Neural cell (in vitro differentiated cells): ENCODE measurements around the gene NEUROG3. TPM values are rescaled to one million over a fixed set of nuclear protein-coding genes. Genes with fewer than 3 reads are reported as not detected.

ENCODE experiments used
- H2AFZ ChIP-seq: fragments of 200-600, 300-800 bp; sonication (generic), shearing (Covaris generic); 2 replicates; pipeline ENCODE4 v1.6.0; 2014; ENCODE audit warnings: low read depth, mild to moderate bottlenecking, antibody characterized with exemption, low read length, moderate library complexity
- H3F3A ChIP-seq: fragments of 200-600 bp; shearing (Covaris generic); 2 replicates; pipeline ENCODE4 v1.6.1; 2016; ENCODE audit warnings: mild to moderate bottlenecking, moderate library complexity, mixed read lengths, antibody characterized with exemption, low read length; ENCODE audit not compliant: insufficient read depth, poor library complexity, severe bottlenecking
- H3K27ac ChIP-seq: fragments of 200-600, 300-800 bp; sonication (generic), shearing (Covaris generic); 2 replicates; pipeline ENCODE4 v1.5.1; 2014; ENCODE audit warnings: mild to moderate bottlenecking, low read length, moderate library complexity
- H3K27me3 ChIP-seq: fragments of 300-800, 200-600 bp; sonication (generic), shearing (Covaris generic); 2 replicates; pipeline ENCODE4 v1.6.0; 2014; ENCODE audit warnings: mild to moderate bottlenecking, low read depth, low read length, moderate library complexity; ENCODE audit not compliant: insufficient read depth
- H3K36me3 ChIP-seq: fragments of 300-800, 200-600 bp; sonication (generic), shearing (Covaris generic); 2 replicates; pipeline ENCODE4 v1.5.1; 2014; ENCODE audit warnings: mild to moderate bottlenecking, antibody characterized with exemption, low read length, moderate library complexity; ENCODE audit not compliant: insufficient read depth
- H3K4me2 ChIP-seq: fragments of 300-800, 200-600 bp; sonication (generic), shearing (Covaris generic); 2 replicates; pipeline ENCODE4 v1.6.0; 2014; ENCODE audit warnings: mild to moderate bottlenecking, low read length
- H3K4me3 ChIP-seq: fragments of 300-800, 200-600 bp; sonication (generic), shearing (Covaris generic); 2 replicates; pipeline ENCODE4 v1.5.1; 2014; ENCODE audit warnings: mild to moderate bottlenecking, low read length, moderate library complexity
- H3K79me2 ChIP-seq: fragments of 200-600 bp; shearing (Covaris generic); replicated peaks from 2 replicates; pipeline ENCODE4 v1.6.0; 2014; ENCODE audit warnings: mild to moderate bottlenecking, low read length, moderate library complexity; ENCODE audit not compliant: insufficient read depth
- H3K9ac ChIP-seq: fragments of 300-800, 200-600 bp; sonication (generic), shearing (Covaris generic); 2 replicates; pipeline ENCODE4 v1.6.1; 2016; ENCODE audit warnings: mild to moderate bottlenecking, low read length, mixed read lengths
- H3K9me2 ChIP-seq: fragments of 200-600 bp; shearing (Covaris generic); 2 replicates; pipeline ENCODE4 v1.6.1; 2016; ENCODE audit warnings: mild to moderate bottlenecking, low read length, mixed read lengths; ENCODE audit not compliant: insufficient read depth
- H3K9me3 ChIP-seq: fragments of 200-600, 300-800 bp; sonication (generic), shearing (Covaris generic); 2 replicates; pipeline ENCODE4 v1.6.1; 2016; ENCODE audit warnings: mild to moderate bottlenecking, mixed run types, low read length, moderate library complexity, mixed read lengths
- H4K20me1 ChIP-seq: fragments of 200-600 bp; shearing (Covaris generic); 2 replicates; pipeline ENCODE4 v1.6.1; 2016; ENCODE audit warnings: mild to moderate bottlenecking, mixed run types; ENCODE audit not compliant: insufficient read depth
- CTCF ChIP-seq: fragments of 450-650 bp; IDR thresholded peaks from 2 replicates; pipeline ENCODE4 v1.5.1; 2014; ENCODE audit warnings: antibody characterized with exemption, mild to moderate bottlenecking, moderate library complexity; ENCODE audit not compliant: poor library complexity, severe bottlenecking
- EP300 ChIP-seq: fragments of 450-650 bp; conservative IDR thresholded peaks from 2 replicates; pipeline ENCODE4 v1.6.1; 2014; ENCODE audit warnings: antibody characterized with exemption, mild to moderate bottlenecking, moderate library complexity; ENCODE audit not compliant: poor library complexity, severe bottlenecking
- EZH2 ChIP-seq: fragments of 200-600, 300-800 bp; shearing (Covaris generic), sonication (generic); IDR thresholded peaks from 2 replicates; pipeline ENCODE4 v1.6.1; 2014; ENCODE audit warnings: antibody characterized with exemption, low read length, borderline replicate concordance, mild to moderate bottlenecking; ENCODE audit not compliant: insufficient read depth, poor library complexity, severe bottlenecking
- MXI1 ChIP-seq: fragments of 450-650 bp; conservative IDR thresholded peaks from 2 replicates; pipeline ENCODE4 v1.6.1; 2014; ENCODE audit warnings: antibody characterized with exemption, mild to moderate bottlenecking; ENCODE audit not compliant: poor library complexity, severe bottlenecking
- POLR2AphosphoS5 ChIP-seq: IDR thresholded peaks from 2 replicates; pipeline ENCODE4 v1.6.1; 2012
- RAD21 ChIP-seq: fragments of 450-650 bp; conservative IDR thresholded peaks from 2 replicates; pipeline ENCODE4 v1.6.1; 2014; ENCODE audit warnings: antibody characterized with exemption, mild to moderate bottlenecking, moderate library complexity
- REST ChIP-seq: IDR thresholded peaks from 2 replicates; pipeline ENCODE4 v1.6.1; 2012; ENCODE audit warnings: borderline replicate concordance
- SMC3 ChIP-seq: fragments of 450-650 bp; conservative IDR thresholded peaks from 2 replicates; pipeline ENCODE4 v1.6.1; 2014; ENCODE audit warnings: antibody characterized with exemption, mild to moderate bottlenecking, moderate library complexity; ENCODE audit not compliant: poor library complexity
- TAF1 ChIP-seq: IDR thresholded peaks from 2 replicates; pipeline ENCODE4 v1.6.1; 2012; ENCODE audit warnings: low read depth
- polyA plus RNA-seq: library from polyadenylated mRNA; depleted of rRNA; stranded (reverse); fragments of >200 nt; gene quantifications from 2 replicates; pipeline ENCODE4 v1.2.3, GENCODE V29; 2014

The NEUROG3 gene
- polyA plus RNA-seq, 1 donor from 2014 or later: not detected

- no peaks in the 10 kb centered on the region for H3K36me3 ChIP-seq
- no peaks in the 10 kb centered on the region for H3K9me2 ChIP-seq
- no peak overlapping the region for H2AFZ ChIP-seq
Observed at GRCh38 chr10:69609077-69609476, 35.9 kb upstream of the NEUROG3 start.

GRCh38 chr10:69600761-69601330 is 27.6 kb upstream of the NEUROG3 start:
- H2AFZ ChIP-seq: no peak overlapping the region
- no peaks in the 10 kb centered on the region for H3K9me3 ChIP-seq
- H3K27me3 ChIP-seq: peaks cover 4% of the 10 kb centered on the region
- no peak overlapping the region for H3K27ac ChIP-seq
- no peak overlapping the region for H3K9ac ChIP-seq
- H3K4me2 ChIP-seq: no peak overlapping the region
- no peaks in the 10 kb centered on the region for H3F3A ChIP-seq
- H3K79me2 ChIP-seq: no peaks in the 10 kb centered on the region
- H3K9me2 ChIP-seq: no peaks in the 10 kb centered on the region
- no peaks in the 10 kb centered on the region for H3K36me3 ChIP-seq
- no peak overlapping the region for H3K4me3 ChIP-seq
- H4K20me1 ChIP-seq: no peaks in the 10 kb centered on the region
- TF ChIP-seq EP300 (no peak), RAD21 (no peak), REST (no peak), MXI1 (no peak), CTCF (no peak), POLR2AphosphoS5 (no peak)

More at GRCh38 chr10:69609077-69609476, 35.9 kb upstream of the NEUROG3 start:
- Histone ChIP-seq H3K4me3 (no peak overlapping the region), H3K9me3 (no peaks in the 10 kb centered on the region), H3F3A (no peaks in the 10 kb centered on the region), H3K9ac (no peak overlapping the region), H3K27me3 (no peaks in the 10 kb centered on the region), H4K20me1 (no peaks in the 10 kb centered on the region), H3K79me2 (no peaks in the 10 kb centered on the region), H3K27ac (no peak overlapping the region), H3K4me2 (no peak overlapping the region)
- TF ChIP-seq REST: no peak
- no peak for TF ChIP-seq SMC3
- TF ChIP-seq EZH2: no peak
- TF ChIP-seq MXI1: no peak
- TF ChIP-seq RAD21: no peak
- no peak for TF ChIP-seq EP300
- TF ChIP-seq CTCF: no peak
- TF ChIP-seq TAF1: no peak
- no peak for TF ChIP-seq POLR2AphosphoS5
